ENCODE measurements around the gene ANXA7.

- TF ChIP-seq CTCF (IDR thresholded peaks at IDR 0.05; ENCODE audit: low read depth, low read length) (no peak), POLR2A (IDR thresholded peaks at IDR 0.05; ENCODE audit: extremely low read depth, insufficient read length) (no peak), MYC (IDR thresholded peaks at IDR 0.05; ENCODE audit: low read depth, low read length) (no peak), MAX (IDR thresholded peaks at IDR 0.05; ENCODE audit: low read depth, low read length) (peak; percentile 20; the same call in 1 of the 2 replicates)
Observed at GRCh38 chr10:73413108-73413527, 740 bp downstream of the ANXA7 start.
